SK-N-SH (cell line): Measurements from ENCODE around the gene AXIN2. TPM values are rescaled to one million over a fixed set of nuclear protein-coding genes. Genes with fewer than 3 reads are reported as not detected.

Experiments used
- CTCF ChIA-PET: fragments of 300-600, 350-600 bp; formaldehyde crosslinking; extraction: SDS; loops from one replicate; lab custom pipeline; 2021; lab: Yijun Ruan, JAX
- POLR2A ChIA-PET: fragments of 350-600 bp; sonication (Branson Sonifier 250); formaldehyde crosslinking; extraction: SDS; loops from one replicate; lab custom pipeline; 2020; ENCODE audit warnings: antibody characterized with exemption, inconsistent platforms; lab: Yijun Ruan, JAX
- DNase-seq: peaks from one replicate; pipeline ENCODE4 v3.0.0; 2012
- H2AFZ ChIP-seq: fragments of 200-600 bp; sonication (generic); 2 replicates; pipeline ENCODE4 v1.8.1; 2016; ENCODE audit warnings: antibody characterized with exemption, mild to moderate bottlenecking, low read depth
- H3F3A ChIP-seq: fragments of 200-600 bp; sonication (generic); replicated peaks from 2 replicates; pipeline ENCODE3; 2016; ENCODE audit warnings: antibody characterized with exemption, mild to moderate bottlenecking; ENCODE audit not compliant: insufficient read depth
- H3K27ac ChIP-seq, 2 experiments: fragments of 200-500 bp in 1 of 2; fragments of 200-600 bp in 1 of 2; sonication (Bioruptor generic) in 1 of 2; sonication (generic), shearing (Covaris generic) in 1 of 2; 2 replicates each; pipeline versions ENCODE4 v1.5.1 to v1.6.1; 2014 to 2016; ENCODE audit warnings: low read depth in 2 of 2, inconsistent platforms in 1 of 2, low read length in 1 of 2, mild to moderate bottlenecking in 1 of 2, mixed read lengths in 1 of 2
- H3K27me3 ChIP-seq: fragments of 200-600 bp; sonication (generic), shearing (Covaris generic); 2 replicates; pipeline ENCODE4 v1.6.1; 2016; ENCODE audit warnings: mixed run types; ENCODE audit not compliant: insufficient read depth
- H3K36me3 ChIP-seq, 2 experiments: fragments of 200-500 bp in 1 of 2; fragments of 200-600 bp in 1 of 2; sonication (Bioruptor generic) in 1 of 2; sonication (generic) in 1 of 2; replicated peaks in 1 of 2; 2 replicates each; pipeline versions ENCODE3 to v1.5.1; 2014 to 2016; ENCODE audit warnings: low read length in 1 of 2, mild to moderate bottlenecking in 1 of 2; ENCODE audit not compliant: insufficient read depth in 2 of 2, control insufficient read depth in 1 of 2
- H3K4me1 ChIP-seq, 2 experiments: fragments of 200-500 bp in 1 of 2; fragments of 200-600 bp in 1 of 2; sonication (Bioruptor generic) in 1 of 2; sonication (generic), shearing (Covaris generic) in 1 of 2; 2 replicates each; pipeline versions ENCODE4 v1.5.1 to v1.6.1; 2014 to 2016; ENCODE audit warnings: low read depth in 1 of 2, low read length in 1 of 2, mixed run types in 1 of 2; ENCODE audit not compliant: insufficient read depth in 2 of 2, control insufficient read depth in 1 of 2
- H3K4me2 ChIP-seq: fragments of 200-600 bp; sonication (generic), shearing (Covaris generic); 2 replicates; pipeline ENCODE4 v1.6.1; 2017; ENCODE audit warnings: mixed run types
- H3K4me3 ChIP-seq, 2 experiments: fragments of 200-500 bp in 1 of 2; fragments of 200-600 bp in 1 of 2; sonication (Bioruptor generic) in 1 of 2; sonication (generic), shearing (Covaris generic) in 1 of 2; 2 replicates each; pipeline versions ENCODE4 v1.5.1 to v1.8.1; 2014 to 2016; ENCODE audit warnings: low read depth in 2 of 2, inconsistent platforms in 1 of 2, low read length in 1 of 2, mild to moderate bottlenecking in 1 of 2, mixed read lengths in 1 of 2, moderate library complexity in 1 of 2
- H3K79me2 ChIP-seq: fragments of 200-600 bp; sonication (generic); 2 replicates; pipeline ENCODE4 v1.8.1; 2017; ENCODE audit warnings: mild to moderate bottlenecking; ENCODE audit not compliant: insufficient read depth
- H3K9ac ChIP-seq: fragments of 200-600 bp; sonication (generic); 2 replicates; pipeline ENCODE4 v1.6.1; 2017; ENCODE audit warnings: mixed run types
- H3K9me2 ChIP-seq: fragments of 200-600 bp; sonication (generic); 2 replicates; pipeline ENCODE4 v1.6.1; 2017; ENCODE audit warnings: mixed run types
- H3K9me3 ChIP-seq: fragments of 200-600 bp; sonication (generic); 2 replicates; pipeline ENCODE4 v1.6.1; 2017; ENCODE audit warnings: mixed run types, mild to moderate bottlenecking, moderate library complexity
- H4K20me1 ChIP-seq: fragments of 200-600 bp; sonication (generic); 2 replicates; pipeline ENCODE4 v1.6.1; 2017; ENCODE audit warnings: mild to moderate bottlenecking, mixed run types; ENCODE audit not compliant: insufficient read depth
- ELF1 ChIP-seq: IDR thresholded peaks from 2 replicates; pipeline ENCODE4 v1.4.0; 2012
- EP300 ChIP-seq, 2 experiments: IDR thresholded peaks; 2 replicates each; pipeline versions ENCODE4 v1.4.0 to v1.6.1; 2012; ENCODE audit warnings: borderline replicate concordance in 1 of 2, low read depth in 1 of 2, low read length in 1 of 2
- EZH2phosphoT487 ChIP-seq: fragments of 200-600 bp; sonication (generic); IDR thresholded peaks from 2 replicates; pipeline ENCODE4 v1.6.1; 2017; ENCODE audit warnings: low read depth, mixed run types, mild to moderate bottlenecking, antibody characterized with exemption, moderate library complexity, borderline replicate concordance
- FOSL2 ChIP-seq: IDR thresholded peaks from 2 replicates; pipeline ENCODE4 v1.4.0; 2012; ENCODE audit warnings: low read depth, mild to moderate bottlenecking, moderate library complexity, borderline replicate concordance
- FOXM1 ChIP-seq: IDR thresholded peaks from 2 replicates; pipeline ENCODE4 v1.4.0; 2012; ENCODE audit warnings: low read depth, mild to moderate bottlenecking
- GATA2 ChIP-seq: sonication (generic); formaldehyde crosslinking; IDR thresholded peaks from 2 replicates; pipeline ENCODE4 v1.5.0; 2020; ENCODE audit warnings: mild to moderate bottlenecking, missing genetic modification reagents
- IRF3 ChIP-seq: fragments of 150-350 bp; IDR thresholded peaks from 2 replicates; pipeline ENCODE4 v1.6.1; 2016; ENCODE audit warnings: mild to moderate bottlenecking, low read depth, low read length
- MAX ChIP-seq: IDR thresholded peaks from 2 replicates; pipeline ENCODE4 v1.4.0; 2012; ENCODE audit warnings: low read depth
- MEF2A ChIP-seq: IDR thresholded peaks from 2 replicates; pipeline ENCODE4 v1.4.0; 2012; ENCODE audit warnings: low read depth, borderline replicate concordance
- NFIC ChIP-seq: IDR thresholded peaks from 2 replicates; pipeline ENCODE4 v1.4.0; 2012; ENCODE audit warnings: borderline replicate concordance
- NRF1 ChIP-seq: IDR thresholded peaks from 2 replicates; pipeline ENCODE4 v1.6.1; 2012; ENCODE audit warnings: low read depth, mild to moderate bottlenecking, low read length
- PBX3 ChIP-seq: IDR thresholded peaks from 2 replicates; pipeline ENCODE4; 2012
- POLR2AphosphoS5 ChIP-seq: IDR thresholded peaks from 2 replicates; pipeline ENCODE4 v1.6.1; 2012; ENCODE audit warnings: low read depth, low read length
- RFX5 ChIP-seq: IDR thresholded peaks from 2 replicates; pipeline ENCODE4 v1.6.1; 2012; ENCODE audit warnings: mild to moderate bottlenecking, improper control_type of control experiment, low read length
- RXRA ChIP-seq: IDR thresholded peaks from 2 replicates; pipeline ENCODE4 v1.4.0; 2012; ENCODE audit warnings: low read depth, mild to moderate bottlenecking, borderline replicate concordance
- SIN3A ChIP-seq: IDR thresholded peaks from 2 replicates; pipeline ENCODE4 v1.6.1; 2012; ENCODE audit warnings: low read depth, mild to moderate bottlenecking, low read length, moderate library complexity, borderline replicate concordance
- TAF1 ChIP-seq: IDR thresholded peaks from 2 replicates; pipeline ENCODE4 v1.6.1; 2012; ENCODE audit warnings: low read depth, mild to moderate bottlenecking, low read length, moderate library complexity, borderline replicate concordance
- TCF12 ChIP-seq: IDR thresholded peaks from 2 replicates; pipeline ENCODE4 v1.4.0; 2012
- TEAD4 ChIP-seq: IDR thresholded peaks from 2 replicates; pipeline ENCODE4 v1.4.0; 2012; ENCODE audit warnings: mild to moderate bottlenecking, borderline replicate concordance; ENCODE audit not compliant: insufficient read depth
- USF2 ChIP-seq: fragments of 150-350 bp; IDR thresholded peaks from 2 replicates; pipeline ENCODE4 v1.6.1; 2017; ENCODE audit warnings: antibody characterized with exemption, low read length, low read depth, borderline replicate concordance
- ZBTB33 ChIP-seq: IDR thresholded peaks from 2 replicates; pipeline ENCODE4 v1.4.0; 2012; ENCODE audit warnings: low read depth, borderline replicate concordance
- WGBS: methylation state at CpG from one replicate; pipeline ENCODE4 v1.1.6; 2017; ENCODE audit warnings: low lambda C conversion rate; 5-methylcytosine and 5-hydroxymethylcytosine counted together
- polyA plus RNA-seq, 3 experiments: library from polyadenylated mRNA; depleted of rRNA; stranded (reverse); fragments of >200 nt; gene quantifications; 2 replicates each; pipeline ENCODE4 v1.2.3, GENCODE V29; 2012

Gene AXIN2
- polyA plus RNA-seq, 1 of the 3 experiments (the other 2 are of a cell fraction): 8.3 TPM

- Histone ChIP-seq H3K27me3 (peaks cover 13% of the 10 kb centered on the region), H3K27ac (no peak overlapping the region), H3K79me2 (no peaks in the 10 kb centered on the region), H3K36me3 (no peaks in the 10 kb centered on the region), H3K4me2 (no peak overlapping the region), H4K20me1 (no peaks in the 10 kb centered on the region), H3K4me3 (no peak overlapping the region), H2AFZ (no peak overlapping the region), H3K9ac (no peak overlapping the region), H3K4me1 (no peaks in the 10 kb centered on the region), H3K9me2 (no peaks in the 10 kb centered on the region), H3K9me3 (no peaks in the 10 kb centered on the region), H3F3A (no peaks in the 10 kb centered on the region)
- DNase-seq: no peak
- WGBS: 76% methylated on average over 9 of the region's 9 CpGs
- CTCF ChIA-PET: no interaction called here
- no peak for TF ChIP-seq POLR2AphosphoS5
- no peak for TF ChIP-seq MEF2A
- TF ChIP-seq ELF1: no peak
- no peak for TF ChIP-seq EP300 (IDR thresholded peaks at IDR 0.05; ENCODE audit: borderline replicate concordance in 1 of 2, low read depth in 1 of 2, low read length in 1 of 2)
- TF ChIP-seq ZBTB33: no peak
- no peak for TF ChIP-seq IRF3
- no peak for TF ChIP-seq RFX5
- POLR2A ChIA-PET: no interaction called here
Measured at GRCh38 chr17:65496801-65497200, 64.6 kb downstream of the AXIN2 start.

- Histone ChIP-seq H3K9me2 (no peaks in the 10 kb centered on the region), H3K27ac (no peak overlapping the region), H3K36me3 (no peaks in the 10 kb centered on the region), H3K4me3 (no peak overlapping the region), H3K79me2 (no peaks in the 10 kb centered on the region), H3K27me3 (peaks cover 13% of the 10 kb centered on the region), H2AFZ (no peak overlapping the region), H3K4me2 (no peak overlapping the region), H3K9ac (no peak overlapping the region), H4K20me1 (no peaks in the 10 kb centered on the region), H3K4me1 (no peaks in the 10 kb centered on the region), H3K9me3 (no peaks in the 10 kb centered on the region), H3F3A (no peaks in the 10 kb centered on the region)
- ChIA-PET CTCF (no interaction called here), POLR2A (no interaction called here)
- TF ChIP-seq EZH2phosphoT487 (no peak), FOSL2 (no peak), POLR2AphosphoS5 (no peak), RFX5 (no peak), MAX (no peak), GATA2 (no peak), TCF12 (no peak), SIN3A (no peak), EP300 (IDR thresholded peaks at IDR 0.05; ENCODE audit: borderline replicate concordance in 1 of 2, low read depth in 1 of 2, low read length in 1 of 2) (no peak), FOXM1 (no peak), NFIC (no peak), TEAD4 (no peak), USF2 (no peak), RXRA (no peak), TAF1 (no peak), MEF2A (no peak), NRF1 (no peak), PBX3 (no peak)
- WGBS: 73% methylated on average over 17 of the region's 22 CpGs
- DNase-seq: no peak
Measured at GRCh38 chr17:65495122-65496055, 66.1 kb downstream of the AXIN2 start.
